GM19452 (cell line): Measurements from ENCODE around the gene SCGB1C1.
A peak's percentile ranks its signal among the peaks of the same experiment; 100 is the strongest.

Source experiments
- ATAC-seq: cut with Tn5 transposase; IDR thresholded peaks from one replicate; pipeline ENCODE4 v1.9.1; 2021; ENCODE audit not compliant: unreplicated experiment

SCGB1C1 gene

DNA sequence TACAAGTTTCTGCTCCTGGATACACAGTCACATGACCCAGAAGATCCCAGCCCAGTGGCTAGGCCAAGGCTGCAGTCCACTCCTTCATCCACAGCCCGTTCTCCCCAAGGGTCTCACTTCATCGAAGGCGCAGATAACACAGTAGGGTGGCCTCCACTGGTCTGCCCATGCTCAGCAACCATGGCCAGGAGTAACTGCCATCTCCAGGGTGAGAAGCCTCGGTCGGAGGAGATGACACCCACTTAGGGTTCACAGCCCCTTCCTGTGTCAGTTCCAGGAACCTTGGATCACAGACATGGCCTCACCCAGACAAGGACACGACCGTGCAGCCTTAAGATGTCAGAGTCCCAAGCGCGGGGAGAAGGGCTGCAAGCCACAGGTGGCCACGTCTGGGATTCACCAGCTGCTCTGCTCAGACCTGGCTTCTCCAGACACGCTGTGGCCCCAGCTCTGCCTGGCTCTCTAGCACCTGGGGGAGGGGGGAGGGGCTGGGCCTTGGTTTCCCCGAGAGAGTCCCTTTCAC lies 11.8 kb downstream of the SCGB1C1 start:
- no peak for ATAC-seq

- ATAC-seq: no peak
Observed at GRCh38 chr11:205221-206001, 12.5 kb downstream of the SCGB1C1 start.

DNA sequence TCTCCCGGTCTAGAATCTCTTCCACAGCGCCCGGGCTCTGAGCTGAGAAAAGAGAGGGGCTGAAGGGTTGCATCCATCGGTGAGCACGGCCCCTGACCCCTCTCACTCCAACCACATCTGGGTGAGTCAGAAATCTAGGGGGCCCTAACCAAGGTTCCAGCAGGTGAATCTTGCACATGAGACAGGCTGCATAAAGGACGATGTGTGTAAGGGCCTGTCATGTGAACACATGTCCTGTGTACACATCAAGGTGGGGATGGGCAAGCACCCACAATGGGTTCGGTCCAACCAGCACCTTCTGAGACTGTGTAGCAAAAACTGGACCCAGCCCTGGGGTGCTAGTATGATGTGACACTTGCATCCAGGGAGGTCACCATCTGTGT lies 13.1 kb downstream of the SCGB1C1 start:
- ATAC-seq: no peak

DNA sequence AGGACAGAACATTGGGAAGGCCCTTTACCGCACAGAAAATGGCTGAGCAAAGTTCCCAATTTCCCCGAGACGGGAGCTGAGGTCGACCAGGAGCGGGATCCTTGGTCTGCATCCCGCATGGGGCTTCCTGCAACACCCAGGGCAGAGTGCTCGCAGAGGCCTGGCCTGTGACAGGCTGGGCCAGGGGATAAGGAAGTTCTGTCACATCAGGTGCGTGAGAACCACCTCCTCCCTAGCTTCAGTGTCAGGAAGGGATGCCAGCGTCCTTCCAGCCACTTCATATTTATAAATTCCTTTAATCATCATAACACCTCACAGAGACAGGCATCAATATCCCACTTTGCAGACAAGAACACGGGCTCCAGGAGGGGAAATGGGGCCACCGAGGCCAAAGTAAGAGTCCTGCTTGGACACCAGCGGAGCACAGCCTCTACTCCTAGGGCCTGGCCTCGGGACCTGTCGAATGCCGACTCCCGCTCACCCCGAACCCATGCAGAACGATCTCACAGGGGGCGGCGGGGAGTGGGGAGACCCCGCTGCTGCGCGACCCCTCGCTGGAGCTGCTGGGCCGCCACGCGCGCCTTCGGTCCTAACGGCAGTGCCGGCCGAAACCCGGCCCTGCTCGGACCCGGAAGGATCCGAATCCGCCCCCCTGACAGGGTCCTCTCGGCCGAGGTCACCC lies 13.8 kb downstream of the SCGB1C1 start:
- ATAC-seq: no peak

DNA sequence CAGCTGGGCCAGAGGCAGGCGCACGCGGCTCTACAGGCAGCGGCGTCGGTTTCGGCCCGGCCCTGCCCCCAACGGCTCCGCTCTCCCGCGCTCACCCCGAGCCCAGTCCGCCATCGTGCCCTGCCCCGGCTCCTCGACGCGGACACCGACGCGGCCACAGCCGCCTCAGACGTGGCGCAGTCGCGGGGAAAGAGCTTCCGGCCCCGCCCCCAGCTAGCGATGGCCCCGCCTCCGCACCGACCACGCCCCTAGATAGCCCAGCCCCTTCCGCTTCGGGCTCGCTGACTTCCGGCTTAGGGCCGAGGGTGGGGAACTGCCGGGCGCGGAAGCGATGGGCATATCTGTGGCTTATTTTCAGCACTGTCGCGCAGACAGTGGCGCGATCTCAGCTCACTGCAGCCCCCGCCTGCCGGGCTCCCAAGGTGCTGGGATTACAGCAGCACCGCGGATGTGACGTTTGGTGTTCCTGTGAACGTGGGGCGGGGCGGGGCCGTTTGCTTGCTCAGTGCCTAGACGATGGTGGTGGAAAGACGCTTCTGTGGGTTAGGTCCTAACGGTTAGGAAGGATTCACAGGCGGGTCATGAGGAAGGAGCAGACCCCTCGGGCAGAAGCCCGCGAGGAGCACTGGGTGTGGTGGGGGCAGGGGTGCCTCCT lies 14.5 kb downstream of the SCGB1C1 start, which contains the start of the genes BET1L and RIC8A:
Gene BET1L (minus strand): TSS at position 192 of the 655 bp plus-strand sequence. CDS start 78 bp downstream, at position 114.
Gene RIC8A (plus strand): TSS at position 501 of the 655 bp plus-strand sequence. CDS start 1,147 bp downstream, outside the sequence.
- peak; percentile 74 for ATAC-seq

DNA sequence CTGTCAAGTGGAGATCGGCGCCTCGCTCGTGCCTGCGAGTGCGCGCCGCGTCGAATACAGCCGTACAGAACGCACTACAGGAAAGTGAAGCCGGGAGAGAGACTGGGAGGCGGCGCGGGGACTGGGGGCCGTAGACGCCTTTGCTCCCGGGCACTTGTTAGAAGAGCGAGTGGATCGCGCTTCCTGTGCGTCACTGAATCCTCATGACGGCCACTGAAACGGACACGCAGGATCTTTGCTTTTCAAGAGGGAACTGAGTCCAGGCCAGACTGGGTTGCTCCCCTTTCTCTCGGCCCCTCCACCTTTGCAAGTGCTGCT lies 14.9 kb downstream of the SCGB1C1 start:
- ATAC-seq: no peak

GRCh38 chr11:208181-208916 lies 15.5 kb downstream of the SCGB1C1 start:
- peak; percentile 41 for ATAC-seq

DNA sequence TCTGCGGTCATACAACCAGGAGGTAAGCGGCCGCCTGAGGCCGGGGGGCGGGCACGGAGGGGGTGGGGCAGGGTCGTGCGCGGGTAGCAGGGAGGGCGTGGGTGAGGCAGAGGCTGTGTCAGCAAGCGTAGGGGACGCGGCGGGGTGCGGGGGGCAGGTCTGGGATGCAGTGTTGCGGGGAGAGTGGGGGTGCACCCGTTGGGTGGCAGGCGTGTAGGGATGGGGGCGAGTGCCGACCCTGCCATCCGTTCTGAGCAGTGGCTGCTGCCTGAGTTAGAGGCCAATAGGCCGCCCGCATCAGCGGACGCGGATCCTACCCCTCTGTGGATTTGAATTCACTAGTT lies 16.0 kb downstream of the SCGB1C1 start:
- ATAC-seq: no peak

DNA sequence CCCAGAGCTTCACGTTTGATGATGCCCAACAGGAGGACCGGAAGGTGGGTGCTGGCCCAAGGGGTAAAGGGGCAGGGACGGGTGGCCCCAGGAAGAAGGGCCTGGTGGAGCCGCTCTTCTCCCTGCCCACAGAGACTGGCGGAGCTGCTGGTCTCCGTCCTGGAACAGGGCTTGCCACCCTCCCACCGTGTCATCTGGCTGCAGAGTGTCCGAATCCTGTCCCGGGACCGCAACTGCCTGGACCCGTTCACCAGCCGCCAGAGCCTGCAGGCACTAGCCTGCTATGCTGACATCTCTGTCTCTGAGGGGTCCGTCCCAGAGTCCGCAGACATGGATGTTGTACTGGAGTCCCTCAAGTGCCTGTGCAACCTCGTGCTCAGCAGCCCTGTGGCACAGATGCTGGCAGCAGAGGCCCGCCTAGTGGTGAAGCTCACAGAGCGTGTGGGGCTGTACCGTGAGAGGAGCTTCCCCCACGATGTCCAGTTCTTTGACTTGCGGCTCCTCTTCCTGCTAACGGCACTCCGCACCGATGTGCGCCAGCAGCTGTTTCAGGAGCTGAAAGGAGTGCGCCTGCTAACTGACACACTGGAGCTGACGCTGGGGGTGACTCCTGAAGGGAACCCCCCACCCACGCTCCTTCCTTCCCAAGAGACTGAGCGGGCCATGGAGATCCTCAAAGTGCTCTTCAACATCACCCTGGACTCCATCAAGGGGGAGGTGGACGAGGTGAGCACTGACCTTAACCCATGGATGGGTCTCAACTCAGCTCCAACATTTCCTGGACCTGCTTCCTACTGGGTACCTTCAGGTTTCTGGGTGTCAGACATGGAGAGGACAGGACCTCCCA lies 16.6 kb downstream of the SCGB1C1 start:
- no peak for ATAC-seq

GRCh38 chr11:210122-210802 lies 17.4 kb downstream of the SCGB1C1 start:
- no peak for ATAC-seq

GRCh38 chr11:210803-211180 lies 17.9 kb downstream of the SCGB1C1 start:
- no peak for ATAC-seq

DNA sequence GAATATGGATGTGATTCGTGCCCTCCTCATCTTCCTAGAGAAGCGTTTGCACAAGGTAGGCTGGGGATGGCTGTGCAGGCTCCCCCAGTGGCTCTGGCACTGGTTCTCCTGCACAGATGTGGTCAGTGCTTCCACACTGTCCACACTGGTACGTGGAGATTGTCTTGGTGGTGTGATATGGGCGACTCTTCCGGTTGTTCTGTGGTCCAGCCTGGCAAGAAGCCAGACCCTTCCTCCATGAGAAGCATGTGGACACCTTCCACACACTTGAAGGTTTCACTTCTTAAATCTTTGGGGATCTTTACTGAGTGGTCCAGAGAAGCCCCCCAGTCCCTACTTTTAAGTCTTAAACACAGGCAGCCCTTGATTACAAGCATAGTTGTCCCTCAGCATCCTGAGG lies 18.4 kb downstream of the SCGB1C1 start:
- no peak for ATAC-seq

DNA sequence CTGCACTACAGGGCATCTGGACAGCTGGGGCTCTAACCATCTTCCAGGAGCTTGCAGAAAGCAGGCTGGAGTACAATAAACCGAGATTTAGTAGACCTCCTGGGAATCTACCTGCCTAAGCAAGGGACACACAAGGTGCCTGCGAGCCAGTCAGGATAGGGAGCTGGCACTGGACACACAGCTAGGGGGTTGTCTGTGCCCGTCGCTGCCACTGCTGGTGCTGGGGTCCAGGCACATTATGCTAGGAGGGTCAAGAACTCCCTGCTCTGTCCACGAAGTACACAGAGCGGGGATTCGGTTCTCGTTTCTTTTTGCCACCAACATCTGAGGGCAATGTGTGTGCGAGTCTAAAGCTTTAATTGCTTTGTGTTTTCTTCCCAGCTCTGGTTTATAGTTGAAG lies 18.9 kb downstream of the SCGB1C1 start:
- no peak for ATAC-seq

GRCh38 chr11:212150-213100 lies 19.5 kb downstream of the SCGB1C1 start:
- ATAC-seq: no peak

DNA sequence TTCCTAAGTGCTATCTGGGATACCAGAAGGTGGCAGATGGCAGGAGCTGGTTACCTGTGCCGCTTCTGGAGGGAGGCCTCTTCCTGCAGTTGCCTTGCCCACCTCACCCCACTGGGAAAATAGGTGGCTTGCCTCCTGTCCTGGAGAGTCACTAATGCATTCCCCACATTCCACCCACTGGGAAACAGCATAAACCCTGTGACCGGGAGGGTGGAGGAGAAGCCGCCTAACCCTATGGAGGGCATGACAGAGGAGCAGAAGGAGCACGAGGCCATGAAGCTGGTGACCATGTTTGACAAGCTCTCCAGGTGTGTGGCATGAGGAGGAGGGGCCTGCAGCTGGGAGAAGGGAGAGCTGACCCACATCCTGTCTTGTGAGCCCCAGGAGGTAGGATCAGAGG lies 20.2 kb downstream of the SCGB1C1 start:
- no peak for ATAC-seq

GRCh38 chr11:214083-214482 lies 21.2 kb downstream of the SCGB1C1 start:
- no peak for ATAC-seq

- ATAC-seq: no peak
Observed at GRCh38 chr11:215581-216037, 22.7 kb downstream of the SCGB1C1 start.
